Activated B cell treated with CpG ODN at 0.5 μM for 24 hours (primary cell): ENCODE data around the gene CASKIN1. TPM values are rescaled to one million over a fixed set of nuclear protein-coding genes. Genes with fewer than 3 reads are reported as not detected.
"Not testable (repeated sequence)": the region's sequence is repeated elsewhere in the genome, so short reads cannot be mapped to it uniquely, and the experiment has no call there.

Source experiments
- ATAC-seq: fragments of 200-7000 bp; cut with Tn5 transposase; one replicate; pipeline ENCODE4 v1.10.0; 2021; ENCODE audit warnings: low read depth, mild to moderate bottlenecking, moderate library complexity
- CTCF ChIA-PET: fragments of 350-600 bp; sonication (Branson Sonifier 250); formaldehyde crosslinking; loops from one replicate; lab custom pipeline; 2021; ENCODE audit warnings: antibody characterized with exemption; lab: Charles Lee
- POLR2A ChIA-PET: fragments of 350-600 bp; sonication (Branson Sonifier 250); formaldehyde crosslinking; loops from one replicate; lab custom pipeline; 2021; ENCODE audit warnings: antibody characterized with exemption; lab: Charles Lee
- DNase-seq: peaks from one replicate; pipeline ENCODE4 v3.0.0; 2022
- H3K27ac Mint-ChIP-seq: one replicate; pipeline ENCODE4 v1.8.0; 2020; ENCODE audit warnings: mixed read lengths
- H3K27me3 Mint-ChIP-seq: one replicate; pipeline ENCODE4 v1.8.0; 2021; ENCODE audit warnings: mixed read lengths
- H3K36me3 Mint-ChIP-seq: one replicate; pipeline ENCODE4 v1.8.0; 2021; ENCODE audit warnings: low read depth, mixed read lengths
- H3K4me1 Mint-ChIP-seq: one replicate; pipeline ENCODE4 v1.8.0; 2021; ENCODE audit warnings: mixed read lengths
- H3K4me3 Mint-ChIP-seq: one replicate; pipeline ENCODE4 v1.8.0; 2020; ENCODE audit warnings: mild to moderate bottlenecking, mixed read lengths
- H3K9me3 Mint-ChIP-seq: one replicate; pipeline ENCODE4 v1.8.0; 2020; ENCODE audit warnings: mixed read lengths
- CTCF ChIP-seq: fragments of 200-600 bp; IDR thresholded peaks from one replicate; pipeline ENCODE4 v1.8.0; 2022; ENCODE audit warnings: antibody characterized with exemption, mild to moderate bottlenecking
- intact Hi-C: fragments of 100-400 bp; cut with micrococcal nuclease; formaldehyde crosslinking; loops from one replicate; pipeline ENCODE4 v1.15.1; 2024
- total RNA-seq: library from RNA; stranded (reverse); gene quantifications from 2 replicates; pipeline ENCODE4 v1.2.3, GENCODE V29; 2022

CASKIN1 gene
- total RNA-seq, 1 donor from 2014 or later: not detected

GRCh38 chr16:2242598-2242997, 46.2 kb upstream of the CASKIN1 start:
- peaks cover 42% of the 10 kb centered on the region for H3K36me3 Mint-ChIP-seq

GRCh38 chr16:2240331-2240730, 43.9 kb upstream of the CASKIN1 start:
- POLR2A ChIA-PET: interaction anchor here (2.3 kb wide), 1 partner anchor 11 kb away, joined by 7 read pairs; the partner anchor contains the start of gene ECI1
- intact Hi-C loops, ATAC-seq, H3K27ac Mint-ChIP-seq, CTCF ChIA-PET, H3K27me3 Mint-ChIP-seq, DNase-seq, H3K9me3 Mint-ChIP-seq, H3K4me1 Mint-ChIP-seq, H3K4me3 Mint-ChIP-seq: not testable (repeated sequence)
- H3K36me3 Mint-ChIP-seq: peaks cover 32% of the 10 kb centered on the region

More at GRCh38 chr16:2242598-2242997, 46.2 kb upstream of the CASKIN1 start:
- DNase-seq (no peak), ATAC-seq (no peak)
- POLR2A ChIA-PET: interaction anchor here (2.3 kb wide), 1 partner anchor 9 kb away, joined by 7 read pairs; the partner anchor contains the start of gene ECI1
- Mint-ChIP-seq H3K27me3 (no peaks in the 10 kb centered on the region), H3K4me1 (no peaks in the 10 kb centered on the region), H3K9me3 (no peaks in the 10 kb centered on the region), H3K27ac (no peak overlapping the region), H3K4me3 (no peak overlapping the region)
- CTCF ChIA-PET: no interaction called here
- TF ChIP-seq CTCF: no peak
- intact Hi-C loops: no loop called here

- intact Hi-C loops: no loop called here
- ChIA-PET CTCF (no interaction called here), POLR2A (interaction anchor here (0.6 to 1.1 kb wide), 3 partner anchors 11 to 17 kb away, joined by 3 read pairs; no protein-coding TSS in a partner anchor)
- no peak for DNase-seq
- peaks cover 35% of the 10 kb centered on the region for H3K36me3 Mint-ChIP-seq
- peaks cover 2% of the 10 kb centered on the region for H3K27me3 Mint-ChIP-seq
- no peak overlapping the region for H3K27ac Mint-ChIP-seq
- no peaks in the 10 kb centered on the region for H3K9me3 Mint-ChIP-seq
- ATAC-seq: no peak
- no peak for TF ChIP-seq CTCF
- no peak overlapping the region for H3K4me3 Mint-ChIP-seq
- H3K4me1 Mint-ChIP-seq: no peaks in the 10 kb centered on the region
Observed at GRCh38 chr16:2238838-2239675, 42.7 kb upstream of the CASKIN1 start.

- Mint-ChIP-seq H3K4me3 (no peak overlapping the region), H3K4me1 (no peaks in the 10 kb centered on the region), H3K27me3 (peaks cover 2% of the 10 kb centered on the region), H3K27ac (no peak overlapping the region), H3K9me3 (no peaks in the 10 kb centered on the region), H3K36me3 (peaks cover 31% of the 10 kb centered on the region)
- no peak for DNase-seq
- ATAC-seq: no peak
- POLR2A ChIA-PET: interaction anchor here (0.6 to 1.1 kb wide), 3 partner anchors 12 to 18 kb away, joined by 3 read pairs; no protein-coding TSS in a partner anchor
- CTCF ChIA-PET: no interaction called here
- intact Hi-C loops: no loop called here
- no peak for TF ChIP-seq CTCF
Observed at GRCh38 chr16:2238150-2238837, 41.9 kb upstream of the CASKIN1 start.

GRCh38 chr16:2237493-2238149, 41.2 kb upstream of the CASKIN1 start:
- intact Hi-C loops: no loop called here
- CTCF ChIA-PET: no interaction called here
- Mint-ChIP-seq H3K27ac (no peak overlapping the region), H3K4me1 (no peaks in the 10 kb centered on the region), H3K4me3 (no peak overlapping the region), H3K27me3 (peaks cover 2% of the 10 kb centered on the region), H3K9me3 (no peaks in the 10 kb centered on the region), H3K36me3 (peaks cover 33% of the 10 kb centered on the region)
- ATAC-seq: no peak
- POLR2A ChIA-PET: no interaction called here
- TF ChIP-seq CTCF: no peak
- DNase-seq: no peak
